ENCODE results near the gene UBAP2.

GRCh38 chr9:33913541-33913940, 135.1 kb downstream of the UBAP2 start:
- TF ChIP-seq YY1 (IDR thresholded peaks at IDR 0.05; ENCODE audit: low read depth) (no peak), RAD21 (IDR thresholded peaks at IDR 0.05; ENCODE audit: low read length) (no peak), POLR2AphosphoS5 (IDR thresholded peaks at IDR 0.05; ENCODE audit: low read depth, low read length) (no peak), RFX5 (IDR thresholded peaks at IDR 0.05; ENCODE audit: low read length) (no peak), EP300 (IDR thresholded peaks at IDR 0.05; ENCODE audit: borderline replicate concordance in 1 of 2, low read depth in 1 of 2, low read length in 1 of 2) (no peak), FOXM1 (IDR thresholded peaks at IDR 0.05; ENCODE audit: low read depth) (no peak), TEAD4 (IDR thresholded peaks at IDR 0.05; ENCODE audit: borderline replicate concordance, insufficient read depth) (no peak), USF2 (IDR thresholded peaks at IDR 0.05; ENCODE audit: borderline replicate concordance, low read depth, low read length) (no peak), TCF12 (IDR thresholded peaks at IDR 0.05) (no peak), MXI1 (IDR thresholded peaks at IDR 0.05; ENCODE audit: low read depth, low read length) (no peak), JUND (IDR thresholded peaks at IDR 0.05) (no peak), MEF2A (IDR thresholded peaks at IDR 0.05; ENCODE audit: borderline replicate concordance, low read depth) (no peak)
- TF ChIP-seq, protein P1, sequence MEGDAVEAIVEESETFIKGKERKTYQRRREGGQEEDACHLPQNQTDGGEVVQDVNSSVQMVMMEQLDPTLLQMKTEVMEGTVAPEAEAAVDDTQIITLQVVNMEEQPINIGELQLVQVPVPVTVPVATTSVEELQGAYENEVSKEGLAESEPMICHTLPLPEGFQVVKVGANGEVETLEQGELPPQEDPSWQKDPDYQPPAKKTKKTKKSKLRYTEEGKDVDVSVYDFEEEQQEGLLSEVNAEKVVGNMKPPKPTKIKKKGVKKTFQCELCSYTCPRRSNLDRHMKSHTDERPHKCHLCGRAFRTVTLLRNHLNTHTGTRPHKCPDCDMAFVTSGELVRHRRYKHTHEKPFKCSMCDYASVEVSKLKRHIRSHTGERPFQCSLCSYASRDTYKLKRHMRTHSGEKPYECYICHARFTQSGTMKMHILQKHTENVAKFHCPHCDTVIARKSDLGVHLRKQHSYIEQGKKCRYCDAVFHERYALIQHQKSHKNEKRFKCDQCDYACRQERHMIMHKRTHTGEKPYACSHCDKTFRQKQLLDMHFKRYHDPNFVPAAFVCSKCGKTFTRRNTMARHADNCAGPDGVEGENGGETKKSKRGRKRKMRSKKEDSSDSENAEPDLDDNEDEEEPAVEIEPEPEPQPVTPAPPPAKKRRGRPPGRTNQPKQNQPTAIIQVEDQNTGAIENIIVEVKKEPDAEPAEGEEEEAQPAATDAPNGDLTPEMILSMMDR (IDR thresholded peaks at IDR 0.05) = no peak
- TF ChIP-seq, protein P2, sequence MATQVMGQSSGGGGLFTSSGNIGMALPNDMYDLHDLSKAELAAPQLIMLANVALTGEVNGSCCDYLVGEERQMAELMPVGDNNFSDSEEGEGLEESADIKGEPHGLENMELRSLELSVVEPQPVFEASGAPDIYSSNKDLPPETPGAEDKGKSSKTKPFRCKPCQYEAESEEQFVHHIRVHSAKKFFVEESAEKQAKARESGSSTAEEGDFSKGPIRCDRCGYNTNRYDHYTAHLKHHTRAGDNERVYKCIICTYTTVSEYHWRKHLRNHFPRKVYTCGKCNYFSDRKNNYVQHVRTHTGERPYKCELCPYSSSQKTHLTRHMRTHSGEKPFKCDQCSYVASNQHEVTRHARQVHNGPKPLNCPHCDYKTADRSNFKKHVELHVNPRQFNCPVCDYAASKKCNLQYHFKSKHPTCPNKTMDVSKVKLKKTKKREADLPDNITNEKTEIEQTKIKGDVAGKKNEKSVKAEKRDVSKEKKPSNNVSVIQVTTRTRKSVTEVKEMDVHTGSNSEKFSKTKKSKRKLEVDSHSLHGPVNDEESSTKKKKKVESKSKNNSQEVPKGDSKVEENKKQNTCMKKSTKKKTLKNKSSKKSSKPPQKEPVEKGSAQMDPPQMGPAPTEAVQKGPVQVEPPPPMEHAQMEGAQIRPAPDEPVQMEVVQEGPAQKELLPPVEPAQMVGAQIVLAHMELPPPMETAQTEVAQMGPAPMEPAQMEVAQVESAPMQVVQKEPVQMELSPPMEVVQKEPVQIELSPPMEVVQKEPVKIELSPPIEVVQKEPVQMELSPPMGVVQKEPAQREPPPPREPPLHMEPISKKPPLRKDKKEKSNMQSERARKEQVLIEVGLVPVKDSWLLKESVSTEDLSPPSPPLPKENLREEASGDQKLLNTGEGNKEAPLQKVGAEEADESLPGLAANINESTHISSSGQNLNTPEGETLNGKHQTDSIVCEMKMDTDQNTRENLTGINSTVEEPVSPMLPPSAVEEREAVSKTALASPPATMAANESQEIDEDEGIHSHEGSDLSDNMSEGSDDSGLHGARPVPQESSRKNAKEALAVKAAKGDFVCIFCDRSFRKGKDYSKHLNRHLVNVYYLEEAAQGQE (IDR thresholded peaks at IDR 0.05; ENCODE audit: low read depth, low read length) = no peak
